Common myeloid progenitor, CD34-positive (primary cell): ENCODE results near the gene UBE2L5.
"Not testable (repeated sequence)": the region's sequence is repeated elsewhere in the genome, so short reads cannot be mapped to it uniquely, and the experiment has no call there.

Experiments used
- CTCF ChIA-PET: fragments of 350-600 bp; sonication (Branson Sonifier 250); formaldehyde crosslinking; loops from one replicate; lab custom pipeline; 2021; ENCODE audit warnings: antibody characterized with exemption; lab: Charles Lee
- POLR2A ChIA-PET: fragments of 350-600 bp; sonication (Branson Sonifier 250); formaldehyde crosslinking; loops from one replicate; lab custom pipeline; 2021; ENCODE audit warnings: antibody characterized with exemption; lab: Charles Lee
- DNase-seq, 3 donors: peaks; one replicate each; pipeline versions ENCODE4 v3.0.0 to v3.0.0-alpha.2; 2013
- H3K27ac ChIP-seq, 2 experiments: 1 replicate in 1 of 2; 2 replicates in 1 of 2; pipeline ENCODE4 v1.7.0; 2013; ENCODE audit warnings: inconsistent platforms in 2 of 2, low read length in 2 of 2, mild to moderate bottlenecking in 2 of 2, low read depth in 1 of 2, moderate library complexity in 1 of 2; ENCODE audit not compliant: severe bottlenecking in 2 of 2, insufficient read depth in 1 of 2, poor library complexity in 1 of 2
- H3K27me3 ChIP-seq, 5 experiments: replicated peaks in 2 of 5; 1 replicate in 3 of 5; 2 replicates in 2 of 5; pipeline versions ENCODE4 v1.6.1 to v1.7.0; 2013; ENCODE audit warnings: low read length in 4 of 5, mild to moderate bottlenecking in 2 of 5, moderate library complexity in 2 of 5, inconsistent platforms in 1 of 5; ENCODE audit not compliant: insufficient read depth in 5 of 5, control insufficient read depth in 4 of 5
- H3K36me3 ChIP-seq, 4 experiments: 1 replicate in 2 of 4; 2 replicates in 2 of 4; pipeline versions ENCODE4 v1.6.1 to v1.7.0; 2013; ENCODE audit warnings: low read length in 3 of 4, control low read depth in 1 of 4, mild to moderate bottlenecking in 1 of 4; ENCODE audit not compliant: control insufficient read depth in 4 of 4, insufficient read depth in 4 of 4
- H3K4me1 ChIP-seq, 4 experiments: 1 replicate in 3 of 4; 2 replicates in 1 of 4; pipeline versions ENCODE4 v1.6.1 to v1.7.1; 2013; ENCODE audit warnings: low read length in 3 of 4, mild to moderate bottlenecking in 3 of 4, control low read depth in 1 of 4, inconsistent platforms in 1 of 4, moderate library complexity in 1 of 4; ENCODE audit not compliant: control insufficient read depth in 4 of 4, insufficient read depth in 4 of 4; ENCODE audit errors: control extremely low read depth in 1 of 4
- H3K4me3 ChIP-seq, 7 experiments: 1 replicate in 4 of 7; 2 replicates in 3 of 7; pipeline versions ENCODE4 v1.5.1 to v1.7.0; 2013; ENCODE audit warnings: mild to moderate bottlenecking in 7 of 7, low read length in 6 of 7, moderate library complexity in 6 of 7, inconsistent platforms in 2 of 7, low read depth in 2 of 7, control low read depth in 1 of 7; ENCODE audit not compliant: insufficient read depth in 4 of 7, control insufficient read depth in 1 of 7; ENCODE audit errors: extremely low read depth in 1 of 7
- H3K9me3 ChIP-seq, 5 experiments: 1 replicate in 4 of 5; 2 replicates in 1 of 5; pipeline versions ENCODE4 v1.6.1 to v1.7.1; 2013; ENCODE audit warnings: low read length in 4 of 5, mild to moderate bottlenecking in 2 of 5, inconsistent platforms in 1 of 5, low read depth in 1 of 5, moderate library complexity in 1 of 5; ENCODE audit not compliant: control insufficient read depth in 4 of 5, insufficient read depth in 2 of 5; ENCODE audit errors: control extremely low read depth in 1 of 5
- WGBS: methylation state at CpG from one replicate; pipeline ENCODE4 v1.1.5; 2013; ENCODE audit not compliant: insufficient coverage; 5-methylcytosine and 5-hydroxymethylcytosine counted together

Gene UBE2L5

DNA sequence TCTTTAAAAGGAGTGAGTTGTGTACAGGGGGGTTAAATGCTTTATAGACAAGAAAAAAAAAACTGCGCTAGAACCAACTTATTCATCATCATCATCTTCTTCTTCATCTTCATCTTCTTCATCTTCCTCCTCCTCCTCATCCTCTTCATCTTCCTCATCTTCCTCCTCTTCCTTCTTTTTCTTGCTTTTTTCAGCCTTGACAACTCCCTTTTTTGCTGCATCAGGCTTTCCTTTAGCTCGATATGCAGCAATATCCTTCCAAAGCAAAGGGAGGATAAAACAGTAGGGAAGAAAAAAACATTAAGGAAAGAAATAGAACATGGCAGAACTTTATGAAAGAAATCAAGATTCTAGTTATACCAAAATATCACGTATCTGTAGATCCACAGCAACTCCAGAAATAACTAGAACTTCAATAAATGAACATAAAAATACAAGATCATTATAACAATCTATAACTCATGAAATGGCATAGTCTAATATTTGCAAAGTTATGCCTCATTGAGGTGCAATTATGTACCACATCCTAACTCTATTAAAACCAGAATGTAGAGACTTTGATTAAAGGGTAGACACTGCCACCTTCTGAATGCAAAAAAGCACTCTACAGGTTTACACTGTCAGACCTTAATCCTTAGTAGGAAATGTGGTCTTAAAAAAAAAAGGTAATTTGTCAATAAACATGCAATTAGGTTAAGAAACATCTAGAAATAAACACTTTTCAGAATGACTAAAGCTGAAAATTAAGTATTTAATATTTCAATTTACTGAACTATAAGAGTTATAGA is 39.2 kb downstream of the UBE2L5 start:
- H3K9me3 ChIP-seq, H3K27me3 ChIP-seq, POLR2A ChIA-PET, H3K27ac ChIP-seq: not testable (repeated sequence)
- DNase-seq: peak; percentile 74 to 86 (median 85)
- Histone ChIP-seq H3K4me3 (peak overlapping the region in 2 of 7 experiments; percentile 1 to 15), H3K4me1 (peaks cover 23 to 30% (median 26%) of the 10 kb centered on the region in 4 experiments), H3K36me3 (peaks cover 13 to 27% (median 19%) of the 10 kb centered on the region in 4 experiments)
- CTCF ChIA-PET: interaction anchor here (0.6 to 2.5 kb wide), 16 partner anchors 9 to 343 kb away, joined by 3 to 18 read pairs (median 6); no protein-coding TSS in a partner anchor
- no CpG with 5 or more reads among the region's 3 CpGs for WGBS

DNA sequence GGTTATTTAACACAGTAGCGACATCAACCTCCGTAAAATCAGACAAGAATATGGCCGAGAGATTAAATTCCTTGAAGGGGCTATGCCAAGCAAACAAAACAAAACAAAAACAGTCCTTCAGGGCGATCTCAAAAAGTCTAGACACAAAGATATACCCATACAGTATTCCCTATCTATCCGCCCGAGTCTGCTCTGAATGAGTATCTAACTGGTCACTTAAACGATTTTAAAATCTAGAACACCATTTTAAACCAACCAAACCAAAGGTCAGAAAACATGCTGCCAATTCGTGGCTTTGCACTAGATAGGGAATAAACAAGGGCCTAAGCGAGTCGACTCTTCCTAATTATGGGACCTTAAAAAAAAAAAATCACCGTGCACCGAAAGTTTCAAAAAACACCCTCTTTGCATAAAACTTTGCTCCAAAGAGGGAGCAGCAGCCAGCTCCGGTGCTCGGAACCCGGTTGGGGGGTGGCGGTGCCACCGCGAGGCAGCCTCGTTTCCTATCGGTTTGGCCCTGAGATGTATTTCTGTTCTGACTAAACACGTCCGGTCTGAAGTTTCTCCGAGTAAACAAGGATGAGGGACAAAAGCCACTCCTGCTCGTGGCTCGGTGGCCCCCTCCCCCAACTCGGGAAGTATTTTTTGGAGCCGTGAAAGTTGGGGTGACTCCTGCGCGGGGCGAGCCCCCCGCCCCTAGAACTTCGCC is 41.6 kb downstream of the UBE2L5 start:
- H3K9me3 ChIP-seq: no peaks in the 10 kb centered on the region
- no peaks in the 10 kb centered on the region for H3K27me3 ChIP-seq
- H3K27ac ChIP-seq: peak overlapping the region; percentile 89 to 96
- ChIA-PET CTCF (interaction anchor here (0.6 to 1.9 kb wide), 3 partner anchors 11 to 167 kb away, joined by 3 to 5 read pairs (median 4); no protein-coding TSS in a partner anchor), POLR2A (interaction anchor here (0.6 to 1.1 kb wide), 4 partner anchors 18 to 289 kb away, joined by 3 to 8 read pairs (median 4); no protein-coding TSS in a partner anchor)
- H3K4me1 ChIP-seq: peaks cover 29 to 44% (median 35%) of the 10 kb centered on the region in 4 experiments
- peaks cover 6 to 27% (median 13%) of the 10 kb centered on the region in 4 experiments for H3K36me3 ChIP-seq
- 2% methylated on average over 27 of the region's 32 CpGs for WGBS
- peak overlapping the region; percentile 37 to 91 (median 74) for H3K4me3 ChIP-seq
- DNase-seq: peak; percentile 61 to 87 (median 85)

- Histone ChIP-seq H3K36me3 (peaks cover 6 to 19% (median 10%) of the 10 kb centered on the region in 4 experiments), H3K4me1 (peaks cover 29 to 44% (median 35%) of the 10 kb centered on the region in 4 experiments), H3K27ac (peak overlapping the region; percentile 89 to 96), H3K9me3 (no peaks in the 10 kb centered on the region), H3K27me3 (no peaks in the 10 kb centered on the region), H3K4me3 (peak overlapping the region; percentile 37 to 91 (median 74))
- POLR2A ChIA-PET: interaction anchor here (0.6 to 1.1 kb wide), 6 partner anchors 19 to 288 kb away, joined by 3 to 8 read pairs (median 4); no protein-coding TSS in a partner anchor
- CTCF ChIA-PET: interaction anchor here (1.5 to 1.9 kb wide), 2 partner anchors 109 to 166 kb away, joined by 4 to 5 read pairs; no protein-coding TSS in a partner anchor
- peak; percentile 85 to 94 (median 91) for DNase-seq
- 0% methylated on average over 26 of the region's 136 CpGs for WGBS
Measured at GRCh38 chr13:30464496-30465342, 42.4 kb downstream of the UBE2L5 start.

DNA sequence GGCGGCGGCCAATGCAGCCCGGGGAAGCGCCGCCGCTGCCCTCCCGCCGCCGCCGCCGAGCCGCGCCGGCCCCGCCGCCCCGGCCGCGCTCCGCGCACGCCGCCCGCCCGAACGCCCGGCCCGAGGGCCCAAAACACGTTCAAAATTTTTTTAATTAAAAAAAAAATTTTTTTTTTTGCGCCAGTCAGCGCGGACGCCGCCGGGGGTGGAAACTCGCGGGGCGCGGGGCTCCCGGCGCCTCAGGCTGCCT is 43.0 kb downstream of the UBE2L5 start:
- Histone ChIP-seq H3K4me3 (peak overlapping the region; percentile 77 to 92 (median 86)), H3K36me3 (peaks cover 6 to 18% (median 10%) of the 10 kb centered on the region in 4 experiments), H3K9me3 (no peaks in the 10 kb centered on the region), H3K27me3 (no peaks in the 10 kb centered on the region), H3K27ac (peak overlapping the region; percentile 89 to 93), H3K4me1 (peaks cover 29 to 44% (median 35%) of the 10 kb centered on the region in 4 experiments)
- 0% methylated on average over 29 of the region's 41 CpGs for WGBS
- no peak for DNase-seq
- CTCF ChIA-PET: interaction anchor here (0.9 to 1.9 kb wide), 3 partner anchors 12 to 109 kb away, joined by 3 to 6 read pairs (median 5); no protein-coding TSS in a partner anchor
- POLR2A ChIA-PET: interaction anchor here (1.0 kb wide), 2 partner anchors 57 to 94 kb away, joined by 3 to 5 read pairs; no protein-coding TSS in a partner anchor

DNA sequence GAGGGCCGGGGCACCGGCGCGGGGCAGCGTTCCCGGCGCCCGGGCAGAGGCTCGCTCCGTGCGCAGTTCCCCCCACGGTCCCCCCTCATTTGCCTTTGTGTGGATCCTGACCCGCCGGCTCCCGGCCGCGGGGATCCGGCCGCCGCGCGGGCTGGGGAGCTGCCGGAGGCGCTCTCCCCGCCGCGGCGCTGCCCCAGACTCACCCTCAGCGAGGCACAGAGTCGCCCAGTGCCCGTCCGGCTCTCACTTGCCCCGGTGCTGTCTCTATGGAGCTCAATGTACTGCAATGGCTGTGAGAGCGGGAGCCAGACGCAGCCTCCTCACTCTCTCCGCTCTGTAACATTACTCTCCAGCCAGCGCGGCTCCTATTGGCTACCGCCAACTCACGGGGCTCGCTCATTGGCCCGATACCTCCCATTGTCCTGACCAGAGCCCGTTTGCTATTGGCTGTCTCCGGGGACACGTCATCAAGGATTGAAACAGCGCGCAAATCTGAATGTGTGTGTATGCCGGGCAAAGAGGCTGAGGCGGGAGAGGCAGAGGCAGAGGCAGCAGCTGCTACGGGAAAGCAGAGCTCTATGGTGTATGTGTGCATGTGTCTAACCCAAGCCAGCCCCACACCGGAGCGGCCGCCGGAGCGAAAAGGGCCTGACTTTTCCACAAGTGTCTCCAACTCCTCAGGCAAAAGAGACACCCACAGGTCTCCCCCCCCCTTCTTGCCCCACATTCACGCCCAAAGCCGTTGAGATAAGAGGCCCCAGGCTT is 43.5 kb downstream of the UBE2L5 start, which contains the start of gene HMGB1:
Gene HMGB1 (minus strand): TSS at position 344 of the 765 bp plus-strand sequence. CDS start 2,256 bp downstream, outside the sequence.
- POLR2A ChIA-PET: no interaction called here
- peaks cover 6 to 18% (median 10%) of the 10 kb centered on the region in 4 experiments for H3K36me3 ChIP-seq
- CTCF ChIA-PET: interaction anchor here (0.9 to 1.6 kb wide), 2 partner anchors 12 to 84 kb away, joined by 3 to 6 read pairs; no protein-coding TSS in a partner anchor
- no peaks in the 10 kb centered on the region for H3K27me3 ChIP-seq
- no peaks in the 10 kb centered on the region for H3K9me3 ChIP-seq
- H3K4me3 ChIP-seq: peak within 1 kb of the TSS; percentile 77 to 92 (median 86)
- peak; percentile 97 to 99 (median 99) for DNase-seq
- H3K4me1 ChIP-seq: peaks cover 29 to 44% (median 35%) of the 10 kb centered on the region in 4 experiments
- H3K27ac ChIP-seq: peak within 1 kb of the TSS; percentile 89 to 96
- WGBS: 0% methylated on average over 47 of the region's 57 CpGs
